Measurements from ENCODE around the gene TGFB2. TPM values are rescaled to one million over a fixed set of nuclear protein-coding genes. Genes with fewer than 3 reads are reported as not detected.
A peak's percentile ranks its signal among the peaks of the same experiment; 100 is the strongest.

The TGFB2 gene
- total and polyA plus RNA-seq, 7 donors: 0.23 to 11.8 (median 6.3) TPM

GRCh38 chr1:218350801-218351266 lies 5.7 kb downstream of the TGFB2 start:
- peak overlapping the region in 3 of 4 donors; percentile 23 to 34 (median 29) for H3K4me3 ChIP-seq
- H3K27ac ChIP-seq: peak overlapping the region; percentile 87 to 96 (median 90)
- TF ChIP-seq POLR2A (IDR thresholded peaks at IDR 0.05) (no peak), POLR2AphosphoS5 (IDR thresholded peaks at IDR 0.05) (no peak), EP300 (IDR thresholded peaks at IDR 0.05) (no peak)
- no peaks in the 10 kb centered on the region for H3K9me3 ChIP-seq
- H3K27me3 ChIP-seq: no peaks in the 10 kb centered on the region
- no peaks in the 10 kb centered on the region for H3K36me3 ChIP-seq
- intact Hi-C loops (cut with DNase I): no loop called here
- peaks cover 0 to 62% (median 43%) of the 10 kb centered on the region in 4 donors for H3K4me1 ChIP-seq
- DNase-seq: no peak
- WGBS, 2 donors: 28 to 73% methylated on average over 2 of the region's 2 CpGs

- H3K27me3 ChIP-seq: no peaks in the 10 kb centered on the region
- H3K9me3 ChIP-seq: no peaks in the 10 kb centered on the region
- intact Hi-C loops (cut with DNase I): no loop called here
- peak overlapping the region; percentile 87 to 96 (median 90) for H3K27ac ChIP-seq
- H3K4me1 ChIP-seq: peaks cover 0 to 65% (median 44%) of the 10 kb centered on the region in 4 donors
- no peaks in the 10 kb centered on the region for H3K36me3 ChIP-seq
- TF ChIP-seq POLR2AphosphoS5 (IDR thresholded peaks at IDR 0.05) (no peak), CTCF (IDR thresholded peaks at IDR 0.05) (peak in 3 of 4 experiments; percentile 16 to 56 (median 39)), EP300 (IDR thresholded peaks at IDR 0.05) (no peak), POLR2A (IDR thresholded peaks at IDR 0.05) (no peak)
- WGBS, 2 donors: 40 to 59% methylated on average over 10 of the region's 10 CpGs
- DNase-seq: peak; percentile 82
- H3K4me3 ChIP-seq: peak overlapping the region in 3 of 4 donors; percentile 23 to 34 (median 29)
Measured at GRCh38 chr1:218351391-218352074, 6.4 kb downstream of the TGFB2 start.

GRCh38 chr1:218352075-218352438 lies 6.9 kb downstream of the TGFB2 start:
- H3K4me1 ChIP-seq: peaks cover 0 to 65% (median 47%) of the 10 kb centered on the region in 4 donors
- H3K36me3 ChIP-seq: no peaks in the 10 kb centered on the region
- no peak for DNase-seq
- H3K9me3 ChIP-seq: no peaks in the 10 kb centered on the region
- H3K27ac ChIP-seq: peak overlapping the region; percentile 87 to 96 (median 90)
- H3K4me3 ChIP-seq: no peak overlapping the region
- 91 to 96% methylated on average over 8 of the region's 8 CpGs for WGBS, 2 donors
- intact Hi-C loops (cut with DNase I): no loop called here
- no peaks in the 10 kb centered on the region for H3K27me3 ChIP-seq
- TF ChIP-seq EP300 (IDR thresholded peaks at IDR 0.05) (no peak), CTCF (IDR thresholded peaks at IDR 0.05) (no peak), POLR2A (IDR thresholded peaks at IDR 0.05) (no peak), POLR2AphosphoS5 (IDR thresholded peaks at IDR 0.05) (no peak)

DNA sequence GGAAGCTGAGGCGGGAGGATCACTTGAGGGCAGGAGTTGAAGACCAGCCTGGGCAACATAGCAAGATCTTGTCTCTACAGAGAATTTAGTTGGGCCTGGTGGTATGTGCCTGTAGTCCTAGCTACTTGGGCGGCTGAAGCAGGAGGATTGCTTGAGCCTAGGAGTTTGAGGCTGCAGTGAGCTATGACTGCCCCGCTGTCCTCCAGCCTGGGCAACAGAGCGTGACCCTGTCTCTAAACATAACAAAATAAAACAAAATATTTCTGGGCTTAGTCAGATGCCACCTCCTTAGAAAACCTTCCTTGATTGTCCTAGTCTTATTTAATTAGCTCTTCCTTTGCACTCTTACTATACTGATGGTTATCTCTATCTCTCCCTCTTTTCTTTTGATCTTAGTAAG lies 8.5 kb downstream of the TGFB2 start:
- intact Hi-C loops (cut with DNase I): no loop called here
- no peak for TF ChIP-seq EP300 (IDR thresholded peaks at IDR 0.05)
- no peak for TF ChIP-seq POLR2A (IDR thresholded peaks at IDR 0.05)
- no peak for TF ChIP-seq POLR2AphosphoS5 (IDR thresholded peaks at IDR 0.05)
- WGBS, 2 donors: 81 to 94% methylated on average over 4 of the region's 4 CpGs

DNA sequence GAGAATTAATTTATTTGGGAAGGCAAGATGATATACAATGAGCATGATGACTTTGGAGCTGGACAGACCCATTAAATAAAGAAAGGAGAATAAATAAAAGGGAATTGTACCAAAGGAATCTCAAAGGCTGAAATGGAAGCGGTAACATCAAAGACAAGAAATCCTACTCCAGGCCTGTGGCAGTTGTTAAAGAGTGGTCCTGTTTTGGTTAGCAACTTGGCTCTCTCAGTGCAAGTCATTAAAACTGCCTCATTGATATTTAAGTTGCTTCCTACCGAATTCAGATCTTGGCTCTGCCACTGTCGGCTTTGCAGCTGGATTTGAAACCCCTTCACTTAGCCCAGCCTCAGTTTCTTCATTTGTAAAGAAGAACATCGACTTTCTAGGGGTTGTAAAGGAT lies 10.1 kb downstream of the TGFB2 start:
- Histone ChIP-seq H3K36me3 (no peaks in the 10 kb centered on the region), H3K27me3 (no peaks in the 10 kb centered on the region), H3K9me3 (no peaks in the 10 kb centered on the region), H3K4me3 (no peak overlapping the region), H3K4me1 (peaks cover 0 to 44% (median 29%) of the 10 kb centered on the region in 4 donors), H3K27ac (peak overlapping the region in 2 of 4 donors; percentile 15 to 19)
- DNase-seq: no peak
- intact Hi-C loops (cut with DNase I): no loop called here
- no peak for TF ChIP-seq EP300 (IDR thresholded peaks at IDR 0.05)
- no peak for TF ChIP-seq POLR2A (IDR thresholded peaks at IDR 0.05)
- TF ChIP-seq POLR2AphosphoS5 (IDR thresholded peaks at IDR 0.05): no peak
- TF ChIP-seq CTCF (IDR thresholded peaks at IDR 0.05): no peak
- WGBS, 2 donors: 79 to 81% methylated on average over 4 of the region's 4 CpGs

More for the DNA sequence above, 8.5 kb downstream of the TGFB2 start:
- Histone ChIP-seq H3K4me3 (no peak overlapping the region), H3K36me3 (no peaks in the 10 kb centered on the region), H3K9me3 (no peaks in the 10 kb centered on the region), H3K27me3 (no peaks in the 10 kb centered on the region), H3K27ac (peak overlapping the region in 2 of 4 donors; percentile 39 to 96), H3K4me1 (peaks cover 0 to 60% (median 42%) of the 10 kb centered on the region in 4 donors)
- DNase-seq: no peak

Measured in sigmoid colon (tissue), 7 donors.